ENCODE measurements around the gene SPRY1.
A peak's percentile ranks its signal among the peaks of the same experiment; 100 is the strongest.

The SPRY1 gene

DNA sequence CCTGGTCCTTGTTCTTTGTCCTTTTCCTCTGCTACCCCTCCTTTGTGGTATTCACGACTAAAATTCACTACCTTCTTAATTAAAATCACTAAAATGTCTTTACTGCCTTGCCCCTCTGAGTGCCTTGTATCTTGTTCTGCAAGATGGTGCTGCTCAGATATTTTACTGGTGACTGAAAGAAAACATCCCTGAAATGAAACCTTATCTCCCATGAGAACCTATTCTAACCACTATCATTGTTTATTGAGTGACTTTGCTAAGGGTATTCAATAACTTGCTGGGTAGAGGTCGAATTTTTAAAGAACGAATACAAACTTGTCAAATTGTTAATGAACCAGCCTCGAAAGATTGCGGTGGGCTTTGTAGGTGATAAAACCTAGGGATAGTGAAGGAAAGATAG, 52.8 kb downstream of the SPRY1 start:
- no peak for DNase-seq

DNA sequence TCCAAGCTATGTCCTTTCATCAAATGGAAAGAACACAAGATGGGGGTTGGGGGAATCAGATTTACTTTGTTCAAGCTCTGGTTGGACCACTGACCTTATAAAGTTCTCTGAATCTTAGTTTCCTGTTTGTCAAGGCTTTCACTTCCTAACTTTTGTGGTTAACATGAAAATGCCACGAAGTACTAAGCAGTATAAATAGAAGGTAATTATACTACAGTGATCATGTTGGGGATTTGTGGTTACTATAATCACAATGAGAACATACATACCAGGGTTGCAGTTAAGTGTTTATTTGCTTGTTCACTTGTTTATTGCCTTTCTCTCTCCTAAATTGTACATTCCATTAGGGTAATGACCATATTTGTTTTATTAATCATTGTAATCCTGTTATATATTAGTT, 53.2 kb downstream of the SPRY1 start:
- DNase-seq, result no peak

DNA sequence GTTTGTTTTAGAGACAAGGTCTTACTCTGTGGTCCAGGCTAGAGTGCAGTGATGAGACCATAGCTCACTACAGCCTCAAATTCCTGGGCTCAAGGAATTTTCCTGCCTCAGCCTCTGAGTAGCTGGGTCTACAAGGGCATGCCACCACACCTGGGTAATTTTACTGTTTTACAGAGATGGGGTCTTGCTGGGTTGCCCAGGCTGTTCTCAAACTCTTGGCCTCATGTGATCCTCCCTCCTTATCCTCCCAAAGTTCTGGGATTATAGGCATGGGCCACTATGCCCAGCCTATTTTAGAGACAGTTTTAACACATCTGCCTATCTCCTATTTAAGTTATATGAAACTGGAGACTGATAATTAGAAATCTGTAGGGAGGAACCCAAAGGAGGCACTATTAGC, 53.8 kb downstream of the SPRY1 start:
- no peak for DNase-seq

DNA sequence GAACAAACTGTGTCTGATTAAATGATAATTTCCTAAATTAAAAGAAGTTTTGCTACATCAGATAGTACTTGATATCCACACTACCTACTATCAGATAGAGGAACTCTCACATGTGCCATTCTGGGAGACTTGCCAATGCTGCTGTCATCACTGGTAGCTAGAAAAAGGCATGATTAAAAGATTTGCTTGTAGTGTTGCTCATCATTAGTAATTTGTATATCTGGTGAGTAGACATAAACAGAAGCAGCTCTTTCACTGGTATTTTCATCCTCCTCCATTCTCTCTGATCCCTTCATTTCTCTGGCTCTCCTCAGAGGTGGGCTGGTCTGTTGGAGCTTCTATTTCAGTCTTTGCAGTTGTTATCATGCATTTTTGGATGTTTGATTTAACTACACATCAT, 56.0 kb downstream of the SPRY1 start:
- peak; percentile 24 for DNase-seq

DNA sequence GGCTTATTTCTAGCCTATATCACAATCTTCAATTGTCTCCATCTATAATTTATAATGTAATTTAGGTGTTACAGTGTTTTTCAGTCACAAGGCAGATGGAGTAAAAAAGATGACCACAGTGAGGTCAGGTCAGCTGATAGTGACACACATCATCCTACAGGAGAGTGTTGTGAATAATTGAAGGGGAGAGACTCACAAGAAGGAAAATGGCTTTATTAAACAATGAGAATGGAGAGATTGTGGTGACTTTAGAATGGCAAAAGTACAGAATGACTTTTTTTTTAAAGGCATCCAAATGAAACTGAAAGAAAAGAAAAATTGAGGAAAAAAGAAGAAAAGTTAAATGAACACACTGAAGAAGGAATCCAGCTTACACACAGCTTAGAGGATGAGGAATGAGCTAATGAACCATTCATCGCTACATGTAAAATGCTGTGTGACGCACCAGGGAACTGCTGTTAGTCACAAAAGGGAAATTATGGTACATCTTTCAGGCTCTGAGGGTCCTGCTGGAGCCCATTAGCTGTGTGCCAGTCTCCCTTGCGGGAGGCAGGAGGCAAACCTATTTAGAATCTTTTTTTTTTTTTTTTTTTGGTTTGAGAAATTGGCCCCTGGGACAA, 56.6 kb downstream of the SPRY1 start:
- no peak for DNase-seq
